Lower leg skin (tissue), 3 donors: Measurements from ENCODE around the gene GAS6.

Experiments used
- CTCF ChIP-seq, 3 donors: fragments of 450-650 bp; IDR thresholded peaks; one replicate each; pipeline ENCODE4 v1.5.1; 2016; ENCODE audit warnings: antibody characterized with exemption in 3 of 3, mild to moderate bottlenecking in 3 of 3, moderate library complexity in 2 of 3
- POLR2A ChIP-seq, 2 donors: fragments of 450-650 bp; IDR thresholded peaks; one replicate each; pipeline ENCODE4 v1.6.1; 2016 to 2017; ENCODE audit warnings: antibody characterized with exemption in 2 of 2, mild to moderate bottlenecking in 1 of 2, moderate library complexity in 1 of 2

DNA sequence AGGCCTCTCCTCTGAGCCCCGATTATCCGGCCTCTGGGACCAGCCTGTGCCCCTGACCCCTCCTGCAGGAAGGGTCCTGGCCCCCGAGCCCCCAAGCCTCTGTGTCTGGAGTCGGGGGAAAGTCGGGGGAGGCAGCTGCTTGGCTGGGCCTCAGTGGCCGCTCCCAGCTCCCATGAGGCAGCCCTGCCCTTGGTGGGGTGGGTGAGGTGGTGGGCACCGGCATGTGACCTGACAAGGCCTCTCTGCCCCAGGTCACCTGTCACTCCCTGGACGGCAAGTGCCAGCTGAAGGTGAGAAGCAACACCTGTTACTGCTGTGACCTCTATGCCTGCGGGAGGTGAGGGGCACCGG, 63.3 kb downstream of the GAS6 start:
- TF ChIP-seq POLR2A (IDR thresholded peaks at IDR 0.05) (no peak), CTCF (IDR thresholded peaks at IDR 0.05) (no peak)
